DOHH2 (cell line): Measurements from ENCODE around the gene PRR16.

Source experiments
- H3F3A ChIP-seq: fragments of 200-600 bp; sonication (generic), shearing (Covaris generic); 2 replicates; pipeline ENCODE4 v1.6.0; 2016; ENCODE audit warnings: antibody characterized with exemption, mild to moderate bottlenecking; ENCODE audit not compliant: control insufficient read depth, insufficient read depth
- H3K27ac ChIP-seq: fragments of 200-600 bp; sonication (generic); 2 replicates; pipeline ENCODE4 v1.5.1; 2014; ENCODE audit warnings: low read depth, mild to moderate bottlenecking, low read length, moderate library complexity
- H3K27me3 ChIP-seq: fragments of 200-600 bp; sonication (generic); 2 replicates; pipeline ENCODE4 v1.6.1; 2014; ENCODE audit warnings: mild to moderate bottlenecking, low read length, mixed read lengths; ENCODE audit not compliant: control insufficient read depth
- H3K36me3 ChIP-seq: fragments of 200-600 bp; sonication (generic); 2 replicates; pipeline ENCODE4 v1.6.1; 2014; ENCODE audit warnings: mild to moderate bottlenecking, low read length, moderate library complexity, mixed read lengths; ENCODE audit not compliant: control insufficient read depth
- H3K4me1 ChIP-seq: fragments of 200-600 bp; sonication (generic); 2 replicates; pipeline ENCODE4 v1.6.1; 2014; ENCODE audit warnings: mild to moderate bottlenecking, low read length, mixed read lengths; ENCODE audit not compliant: control insufficient read depth
- H3K4me2 ChIP-seq: fragments of 200-600 bp; sonication (generic); 2 replicates; pipeline ENCODE4 v1.6.0; 2014; ENCODE audit warnings: mild to moderate bottlenecking, low read length, moderate library complexity
- H3K4me3 ChIP-seq: fragments of 200-600 bp; sonication (generic); 2 replicates; pipeline ENCODE4 v1.5.1; 2014; ENCODE audit warnings: mild to moderate bottlenecking, low read length, mixed read lengths
- H3K79me2 ChIP-seq: fragments of 200-600 bp; sonication (generic); 2 replicates; pipeline ENCODE4 v1.6.1; 2014; ENCODE audit warnings: mild to moderate bottlenecking, low read length, mixed read lengths; ENCODE audit not compliant: control insufficient read depth
- H3K9me2 ChIP-seq: fragments of 200-600 bp; sonication (generic); replicated peaks from 2 replicates; pipeline ENCODE4 v1.6.1; 2014; ENCODE audit warnings: mild to moderate bottlenecking, low read length, mixed read lengths; ENCODE audit not compliant: control insufficient read depth
- H3K9me3 ChIP-seq: fragments of 200-600 bp; sonication (generic); 2 replicates; pipeline ENCODE4 v1.6.1; 2014; ENCODE audit warnings: antibody characterized with exemption, low read length, mixed read lengths; ENCODE audit not compliant: control insufficient read depth, insufficient read depth
- H4K20me1 ChIP-seq: fragments of 200-600 bp; sonication (generic); 2 replicates; pipeline ENCODE4 v1.6.0; 2014; ENCODE audit warnings: low read depth, mild to moderate bottlenecking, antibody characterized with exemption, low read length, moderate library complexity; ENCODE audit not compliant: control insufficient read depth, insufficient read depth
- CTCF ChIP-seq: fragments of 200-600 bp; sonication (generic); IDR thresholded peaks from one replicate; pipeline ENCODE4 v1.5.1; 2014; ENCODE audit warnings: antibody characterized with exemption, mild to moderate bottlenecking, low read depth, low read length; ENCODE audit not compliant: poor library complexity, severe bottlenecking
- EZH2phosphoT487 ChIP-seq: fragments of 200-600 bp; sonication (generic); IDR thresholded peaks from 2 replicates; pipeline ENCODE4 v1.6.1; 2017; ENCODE audit warnings: borderline replicate concordance, mild to moderate bottlenecking, antibody characterized with exemption, low read length, moderate library complexity, mixed read lengths

PRR16 gene

GRCh38 chr5:120451445-120451844 lies 12.7 kb upstream of the PRR16 start:
- TF ChIP-seq CTCF (no peak), EZH2phosphoT487 (no peak)
- Histone ChIP-seq H3F3A (no peaks in the 10 kb centered on the region), H4K20me1 (no peaks in the 10 kb centered on the region), H3K4me1 (no peaks in the 10 kb centered on the region), H3K9me3 (no peaks in the 10 kb centered on the region), H3K9me2 (no peaks in the 10 kb centered on the region), H3K4me2 (no peak overlapping the region), H3K27me3 (no peaks in the 10 kb centered on the region), H3K79me2 (no peaks in the 10 kb centered on the region), H3K4me3 (no peak overlapping the region), H3K36me3 (no peaks in the 10 kb centered on the region), H3K27ac (no peak overlapping the region)

GRCh38 chr5:120452471-120452870 lies 11.6 kb upstream of the PRR16 start:
- no peaks in the 10 kb centered on the region for H3K9me3 ChIP-seq
- peaks cover under 1% of the 10 kb centered on the region; the same call in 1 of the 2 replicates for H3K4me1 ChIP-seq
- no peaks in the 10 kb centered on the region for H3F3A ChIP-seq

GRCh38 chr5:120454094-120454798 lies 9.9 kb upstream of the PRR16 start:
- no peak overlapping the region for H3K27ac ChIP-seq
- H3K9me3 ChIP-seq, result no peaks in the 10 kb centered on the region
- H3K4me2 ChIP-seq, result no peak overlapping the region
- H3K36me3 ChIP-seq, result no peaks in the 10 kb centered on the region
- peaks cover 6% of the 10 kb centered on the region for H3K4me1 ChIP-seq
- H4K20me1 ChIP-seq, result no peaks in the 10 kb centered on the region
- no peaks in the 10 kb centered on the region for H3K27me3 ChIP-seq
- no peaks in the 10 kb centered on the region for H3F3A ChIP-seq
- no peaks in the 10 kb centered on the region for H3K9me2 ChIP-seq
- H3K79me2 ChIP-seq, result no peaks in the 10 kb centered on the region
- no peak overlapping the region for H3K4me3 ChIP-seq
- TF ChIP-seq CTCF, result no peak
- TF ChIP-seq EZH2phosphoT487, result no peak

More at GRCh38 chr5:120452471-120452870, 11.6 kb upstream of the PRR16 start:
- Histone ChIP-seq H3K79me2 (no peaks in the 10 kb centered on the region), H3K27me3 (no peaks in the 10 kb centered on the region), H4K20me1 (no peaks in the 10 kb centered on the region), H3K9me2 (no peaks in the 10 kb centered on the region), H3K4me3 (no peak overlapping the region), H3K4me2 (no peak overlapping the region), H3K27ac (no peak overlapping the region), H3K36me3 (no peaks in the 10 kb centered on the region)
- TF ChIP-seq EZH2phosphoT487 (no peak), CTCF (no peak)
